Stomach smooth muscle (tissue), 2 donors: Measurements from ENCODE around the gene GRID1.
"Not testable (repeated sequence)": the region's sequence is repeated elsewhere in the genome, so short reads cannot be mapped to it uniquely, and the experiment has no call there.

Experiments
- H3K27ac ChIP-seq: one replicate; pipeline ENCODE4 v1.7.0; 2013; ENCODE audit warnings: mild to moderate bottlenecking, low read length, inconsistent platforms
- H3K27me3 ChIP-seq, 2 donors: one replicate each; pipeline ENCODE4 v1.7.0; 2013; ENCODE audit warnings: low read length in 2 of 2; ENCODE audit not compliant: insufficient read depth in 2 of 2, control insufficient read depth in 1 of 2
- H3K36me3 ChIP-seq, 2 donors: one replicate each; pipeline ENCODE4 v1.7.0; 2013; ENCODE audit warnings: low read length in 2 of 2; ENCODE audit not compliant: control insufficient read depth in 2 of 2, insufficient read depth in 2 of 2
- H3K4me1 ChIP-seq: one replicate; pipeline ENCODE4 v1.7.0; 2013; ENCODE audit warnings: low read length; ENCODE audit not compliant: control insufficient read depth, insufficient read depth
- H3K4me3 ChIP-seq, 2 donors: one replicate each; pipeline ENCODE4 v1.7.0; 2013; ENCODE audit warnings: low read length in 2 of 2
- H3K9ac ChIP-seq, 2 donors: one replicate each; pipeline ENCODE4 v1.7.0; 2013; ENCODE audit warnings: low read length in 2 of 2, mild to moderate bottlenecking in 1 of 2
- H3K9me3 ChIP-seq, 2 donors: one replicate each; pipeline ENCODE4 v1.7.0; 2013; ENCODE audit warnings: low read length in 2 of 2; ENCODE audit not compliant: control insufficient read depth in 2 of 2
- donor health status: healthy.
- donor health status: Pancreatic carcinoma.

Gene GRID1

GRCh38 chr10:85851934-85852333 is 514.7 kb downstream of the GRID1 start:
- H3K36me3 ChIP-seq, result peaks cover 0 to 3% of the 10 kb centered on the region in 2 donors
- H3K9ac ChIP-seq, result no peak overlapping the region
- no peak overlapping the region for H3K27ac ChIP-seq
- H3K27me3 ChIP-seq, result no peaks in the 10 kb centered on the region
- peaks cover 3 to 10% of the 10 kb centered on the region in 2 donors for H3K9me3 ChIP-seq
- no peaks in the 10 kb centered on the region for H3K4me1 ChIP-seq
- H3K4me3 ChIP-seq, result no peak overlapping the region

GRCh38 chr10:85851325-85851724 is 515.3 kb downstream of the GRID1 start:
- Histone ChIP-seq H3K27ac (no peak overlapping the region), H3K4me3 (no peak overlapping the region), H3K4me1 (no peaks in the 10 kb centered on the region), H3K27me3 (no peaks in the 10 kb centered on the region), H3K36me3 (peaks cover 0 to 3% of the 10 kb centered on the region in 2 donors), H3K9me3 (peaks cover 3 to 10% of the 10 kb centered on the region in 2 donors), H3K9ac (no peak overlapping the region)

- H3K9me3 ChIP-seq, result peaks cover 3 to 10% of the 10 kb centered on the region in 2 donors
- H3K27me3 ChIP-seq, result no peaks in the 10 kb centered on the region
- H3K9ac ChIP-seq, result no peak overlapping the region
- H3K4me1 ChIP-seq, result no peaks in the 10 kb centered on the region
- H3K27ac ChIP-seq, result no peak overlapping the region
- H3K36me3 ChIP-seq, result peaks cover 0 to 3% of the 10 kb centered on the region in 2 donors
- H3K4me3 ChIP-seq, result no peak overlapping the region
These were observed 515.9 kb downstream of the GRID1 start for GRCh38 chr10:85850736-85851135.

GRCh38 chr10:85849315-85849714 is 517.3 kb downstream of the GRID1 start:
- no peak overlapping the region for H3K27ac ChIP-seq
- no peak overlapping the region for H3K4me3 ChIP-seq
- no peak overlapping the region for H3K9ac ChIP-seq
- no peaks in the 10 kb centered on the region for H3K27me3 ChIP-seq
- H3K9me3 ChIP-seq, result peaks cover 3 to 10% of the 10 kb centered on the region in 2 donors
- no peaks in the 10 kb centered on the region for H3K4me1 ChIP-seq
- no peaks in the 10 kb centered on the region for H3K36me3 ChIP-seq

- no peak overlapping the region for H3K27ac ChIP-seq
- no peak overlapping the region for H3K9ac ChIP-seq
- H3K27me3 ChIP-seq, result no peaks in the 10 kb centered on the region
- no peaks in the 10 kb centered on the region for H3K36me3 ChIP-seq
- no peak overlapping the region for H3K4me3 ChIP-seq
- H3K9me3 ChIP-seq, result peaks cover 3 to 10% of the 10 kb centered on the region in 2 donors
- H3K4me1 ChIP-seq, result no peaks in the 10 kb centered on the region
These were observed 517.8 kb downstream of the GRID1 start for GRCh38 chr10:85848756-85849155.

GRCh38 chr10:85847085-85847484 is 519.5 kb downstream of the GRID1 start:
- Histone ChIP-seq H3K4me1 (no peaks in the 10 kb centered on the region), H3K27me3 (no peaks in the 10 kb centered on the region), H3K9ac (no peak overlapping the region), H3K4me3 (no peak overlapping the region), H3K27ac (no peak overlapping the region), H3K36me3 (no peaks in the 10 kb centered on the region), H3K9me3 (peaks cover 3 to 10% of the 10 kb centered on the region in 2 donors)

GRCh38 chr10:85838660-85839059 is 527.9 kb downstream of the GRID1 start:
- H3K27me3 ChIP-seq, H3K4me3 ChIP-seq, H3K9ac ChIP-seq, H3K4me1 ChIP-seq, H3K36me3 ChIP-seq, H3K27ac ChIP-seq: not testable (repeated sequence)
- H3K9me3 ChIP-seq, result peaks cover 0 to 16% of the 10 kb centered on the region in 2 donors

GRCh38 chr10:85832988-85833387 is 533.6 kb downstream of the GRID1 start:
- no peak overlapping the region for H3K9ac ChIP-seq
- no peak overlapping the region for H3K4me3 ChIP-seq
- peaks cover 0 to 16% of the 10 kb centered on the region in 2 donors for H3K9me3 ChIP-seq
- no peak overlapping the region for H3K27ac ChIP-seq
- no peaks in the 10 kb centered on the region for H3K36me3 ChIP-seq
- no peaks in the 10 kb centered on the region for H3K27me3 ChIP-seq
- H3K4me1 ChIP-seq, result no peaks in the 10 kb centered on the region

GRCh38 chr10:85831422-85831821 is 535.2 kb downstream of the GRID1 start:
- H3K9ac ChIP-seq, result no peak overlapping the region
- H3K4me1 ChIP-seq, result no peaks in the 10 kb centered on the region
- peaks cover 0 to 8% of the 10 kb centered on the region in 2 donors for H3K9me3 ChIP-seq
- H3K4me3 ChIP-seq, result no peak overlapping the region
- H3K27me3 ChIP-seq, result no peaks in the 10 kb centered on the region
- no peaks in the 10 kb centered on the region for H3K36me3 ChIP-seq
- no peak overlapping the region for H3K27ac ChIP-seq

GRCh38 chr10:85826377-85826776 is 540.2 kb downstream of the GRID1 start:
- H3K4me3 ChIP-seq, result no peak overlapping the region
- no peaks in the 10 kb centered on the region for H3K9me3 ChIP-seq
- H3K9ac ChIP-seq, result no peak overlapping the region
- H3K36me3 ChIP-seq, result no peaks in the 10 kb centered on the region
- no peak overlapping the region for H3K27ac ChIP-seq
- no peaks in the 10 kb centered on the region for H3K27me3 ChIP-seq
- H3K4me1 ChIP-seq, result no peaks in the 10 kb centered on the region

GRCh38 chr10:85811405-85811804 is 555.2 kb downstream of the GRID1 start:
- Histone ChIP-seq H3K9me3 (peaks cover 0 to 10% of the 10 kb centered on the region in 2 donors), H3K27me3 (no peaks in the 10 kb centered on the region), H3K4me1 (no peaks in the 10 kb centered on the region), H3K36me3 (no peaks in the 10 kb centered on the region), H3K27ac (no peak overlapping the region), H3K9ac (no peak overlapping the region), H3K4me3 (no peak overlapping the region)
